HG03520 (cell line): Measurements from ENCODE around the gene YES1.
A peak's percentile ranks its signal among the peaks of the same experiment; 100 is the strongest.
"Not testable (repeated sequence)": the region's sequence is repeated elsewhere in the genome, so short reads cannot be mapped to it uniquely, and the experiment has no call there.

Experiments used
- ATAC-seq: cut with Tn5 transposase; IDR thresholded peaks from one replicate; pipeline ENCODE4 v1.9.1; 2021; ENCODE audit warnings: mild to moderate bottlenecking, moderate library complexity; ENCODE audit not compliant: unreplicated experiment

Gene YES1

GRCh38 chr18:785242-785641 is 26.8 kb downstream of the YES1 start:
- no peak for ATAC-seq

DNA sequence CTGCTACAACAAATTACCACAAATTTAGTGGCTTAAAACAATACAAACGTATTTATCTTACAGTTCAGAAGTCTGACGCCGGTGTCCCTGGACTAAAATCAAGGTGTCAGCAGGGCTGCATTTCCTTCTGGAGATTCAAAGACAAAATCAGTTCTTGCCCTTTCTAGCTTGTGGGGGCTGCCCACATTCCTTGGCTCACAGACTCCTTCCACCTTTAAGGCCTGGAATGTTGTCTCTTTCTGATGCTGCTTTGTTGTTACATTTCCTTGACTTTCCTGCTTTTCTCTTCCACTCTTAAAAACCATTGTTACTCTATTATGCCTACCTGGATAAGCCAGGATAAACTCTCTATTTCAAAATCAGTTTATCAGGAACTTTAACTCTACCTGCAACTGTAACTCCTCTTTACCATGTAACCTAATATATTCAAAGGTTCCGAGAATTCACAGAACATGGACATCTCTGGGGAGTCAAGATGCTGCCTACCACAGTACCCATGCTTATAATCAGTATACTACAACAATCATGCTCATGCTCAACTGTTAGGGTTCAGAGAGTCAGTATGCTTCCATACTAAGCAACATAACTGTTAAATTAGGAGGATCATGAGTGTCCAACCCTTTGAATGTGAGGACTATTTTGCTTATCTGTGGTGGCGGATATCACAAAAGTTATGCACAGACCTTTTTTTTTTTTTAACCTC is 27.4 kb downstream of the YES1 start:
- no peak for ATAC-seq

GRCh38 chr18:778194-778927 is 33.7 kb downstream of the YES1 start:
- ATAC-seq: no peak

- no peak for ATAC-seq
Observed at GRCh38 chr18:777021-777420, 35.0 kb downstream of the YES1 start.

DNA sequence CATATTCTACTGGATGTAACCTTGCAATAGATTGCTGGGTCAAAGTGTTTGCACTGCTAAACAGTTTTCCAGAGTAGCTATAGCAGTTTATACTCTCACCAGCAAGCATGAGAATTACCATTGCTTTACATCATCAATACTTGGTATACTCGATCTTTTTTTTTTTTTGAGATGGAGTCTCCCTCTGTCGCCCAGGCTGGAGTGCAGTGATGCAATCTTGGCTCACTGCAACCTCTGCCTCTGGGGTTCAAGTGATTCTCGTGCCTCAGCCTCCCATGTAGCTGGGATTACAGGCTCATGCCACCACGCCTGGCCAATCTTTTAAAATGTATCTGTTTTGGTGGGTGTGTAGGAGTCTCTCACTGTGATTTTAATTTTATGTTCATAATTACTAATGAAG is 36.0 kb downstream of the YES1 start:
- ATAC-seq: not testable (repeated sequence)

DNA sequence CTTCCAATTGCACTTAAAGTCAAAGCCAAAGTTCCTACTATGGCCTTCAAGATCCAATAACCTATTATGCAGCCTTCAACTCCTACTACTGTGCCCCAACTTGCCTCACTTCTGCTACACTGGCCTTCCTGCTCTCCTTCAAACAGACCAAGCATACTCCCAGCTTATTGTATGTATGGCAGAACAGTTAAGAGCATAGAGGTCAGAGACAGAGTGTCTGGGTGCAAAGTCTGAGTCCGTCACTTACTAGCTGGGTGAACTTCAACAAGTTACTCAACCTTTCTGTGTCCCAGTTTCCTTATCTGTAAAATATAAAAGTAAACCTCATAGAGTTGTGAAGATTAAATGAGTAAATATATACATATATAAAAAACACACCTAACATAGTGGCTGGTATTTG is 37.2 kb downstream of the YES1 start:
- no peak for ATAC-seq

DNA sequence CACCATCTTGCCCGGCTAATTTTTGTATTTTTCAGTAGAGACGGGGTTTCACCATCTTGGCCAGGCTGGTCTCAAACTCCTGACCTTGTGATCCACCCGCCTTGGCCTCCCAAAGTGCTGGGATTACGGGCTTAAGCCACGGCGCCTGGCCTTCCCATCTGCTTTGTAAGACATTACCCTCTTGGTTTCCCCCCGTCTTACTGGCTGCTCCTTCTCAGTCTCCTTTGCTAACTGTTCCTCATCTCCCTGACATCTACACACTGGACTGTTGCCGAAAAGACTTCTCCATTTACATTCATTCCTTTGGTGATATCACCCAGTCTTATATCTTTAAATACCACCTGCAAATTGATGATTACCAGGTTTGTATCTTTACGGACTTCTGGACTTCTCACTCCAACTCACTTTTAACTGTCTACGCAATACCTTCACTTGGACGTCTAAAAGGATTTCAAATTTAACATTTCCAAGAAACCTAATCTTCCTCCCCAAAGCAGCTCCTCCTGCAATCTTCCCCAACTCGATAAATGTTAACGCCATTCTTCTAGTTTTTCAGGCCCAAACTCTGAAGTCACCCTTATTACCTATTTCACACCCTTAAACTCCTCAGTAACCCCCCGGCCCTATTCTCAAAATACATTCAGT is 37.9 kb downstream of the YES1 start:
- ATAC-seq: no peak

GRCh38 chr18:770583-770961 is 41.5 kb downstream of the YES1 start:
- no peak for ATAC-seq

DNA sequence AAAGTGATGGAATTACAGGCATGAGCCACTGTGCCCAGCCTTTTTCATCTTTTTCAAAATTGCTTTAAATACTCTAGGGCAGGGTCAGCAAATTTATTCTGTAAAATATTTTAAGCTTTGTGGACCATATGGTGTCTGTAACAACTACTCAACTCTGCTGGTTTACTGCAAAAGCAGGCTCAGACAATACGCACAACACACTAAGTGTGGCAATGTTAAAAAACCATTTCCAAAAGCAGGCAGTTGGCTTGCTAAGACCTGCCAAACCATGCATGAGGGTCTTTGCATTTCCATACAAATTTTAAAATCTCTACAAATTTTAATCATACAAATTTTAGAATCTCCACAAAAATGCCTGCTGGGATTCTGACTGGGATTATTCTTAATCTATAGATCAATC is 44.1 kb downstream of the YES1 start:
- ATAC-seq: no peak

GRCh38 chr18:767084-767882 is 44.8 kb downstream of the YES1 start:
- no peak for ATAC-seq

GRCh38 chr18:766550-766860 is 45.5 kb downstream of the YES1 start:
- ATAC-seq: no peak

DNA sequence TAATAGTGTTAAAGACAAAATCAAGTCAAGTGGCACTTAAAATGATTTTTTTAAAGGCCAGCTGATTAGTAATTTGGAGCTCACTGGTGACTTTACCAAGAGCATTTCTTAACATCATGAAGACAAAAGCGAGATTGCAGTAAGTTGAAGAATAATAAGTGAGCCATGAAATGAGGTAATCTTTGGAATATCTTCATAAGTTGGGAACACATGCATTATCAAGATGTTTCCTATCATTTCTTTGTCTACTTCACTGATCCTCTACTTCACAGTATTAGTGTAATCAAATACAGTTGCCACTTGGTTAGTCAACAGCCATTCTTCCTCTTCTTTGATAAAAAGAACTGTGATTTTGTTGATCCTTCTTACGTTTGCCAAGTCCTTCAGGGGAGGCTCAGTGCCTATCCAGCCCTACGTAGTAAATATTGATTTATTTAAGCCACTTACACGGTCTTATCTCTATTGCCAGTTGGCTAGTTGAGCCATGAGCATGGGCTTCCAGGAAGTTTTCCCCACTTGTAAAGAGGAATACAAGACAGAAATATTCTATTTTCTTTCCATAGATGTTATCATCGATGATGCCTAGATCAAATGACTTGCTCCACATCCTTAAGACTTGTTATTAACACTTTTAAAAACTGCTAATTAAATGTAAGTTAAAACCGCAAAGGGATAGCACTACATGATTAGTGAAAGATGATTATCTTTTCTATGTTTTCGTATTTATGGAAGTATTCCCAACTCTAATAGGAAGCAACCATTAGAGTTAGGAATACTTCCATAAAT is 46.1 kb downstream of the YES1 start:
- ATAC-seq: no peak

DNA sequence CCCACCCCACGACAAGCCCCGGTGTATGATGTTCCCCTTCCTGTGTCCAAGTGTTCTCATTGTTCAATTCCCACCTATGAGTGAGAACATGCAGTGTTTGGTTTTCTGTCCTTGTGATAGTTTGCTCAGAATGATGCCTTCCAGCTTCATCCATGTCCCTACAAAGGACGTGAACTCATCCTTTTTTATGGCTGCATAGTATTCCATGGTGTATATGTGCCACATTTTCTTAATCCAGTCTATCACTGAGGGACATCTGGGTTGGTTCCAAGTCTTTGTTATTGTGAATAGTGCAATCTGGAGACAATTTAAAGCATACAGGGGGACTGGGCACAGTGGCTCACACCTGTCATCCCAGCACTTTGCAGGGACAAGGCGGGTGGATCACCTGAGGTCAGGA is 52.2 kb downstream of the YES1 start:
- not testable (repeated sequence) for ATAC-seq

- ATAC-seq: no peak
Observed at GRCh38 chr18:755506-755905, 56.5 kb downstream of the YES1 start.

GRCh38 chr18:754656-755055 is 57.4 kb downstream of the YES1 start:
- no peak for ATAC-seq

- ATAC-seq: no peak
Observed at GRCh38 chr18:750456-750855, 61.6 kb downstream of the YES1 start.

- ATAC-seq: no peak
Observed at GRCh38 chr18:744832-745597, 67.0 kb downstream of the YES1 start.

- ATAC-seq: peak; percentile 95
Observed at GRCh38 chr18:741931-742512, 70.0 kb downstream of the YES1 start.

DNA sequence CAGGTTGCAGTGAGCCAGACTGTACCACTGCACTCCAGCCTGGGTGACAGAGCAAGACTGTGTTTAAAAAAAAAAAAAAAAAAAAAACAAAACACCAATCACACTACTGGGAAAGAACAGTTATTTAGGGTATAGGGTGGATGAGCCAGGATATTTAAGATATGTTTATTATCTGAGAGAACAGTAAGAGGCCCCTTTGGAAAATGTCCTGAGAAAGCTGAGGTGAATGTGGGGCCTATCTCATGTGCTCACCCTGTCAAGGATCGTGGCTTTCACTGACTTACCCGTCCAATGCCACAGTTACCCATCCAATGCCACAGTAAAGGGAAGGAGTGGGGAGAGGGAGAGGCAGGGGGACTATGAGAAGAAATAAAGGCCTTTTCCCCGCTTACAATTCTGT is 79.7 kb downstream of the YES1 start:
- no peak for ATAC-seq

DNA sequence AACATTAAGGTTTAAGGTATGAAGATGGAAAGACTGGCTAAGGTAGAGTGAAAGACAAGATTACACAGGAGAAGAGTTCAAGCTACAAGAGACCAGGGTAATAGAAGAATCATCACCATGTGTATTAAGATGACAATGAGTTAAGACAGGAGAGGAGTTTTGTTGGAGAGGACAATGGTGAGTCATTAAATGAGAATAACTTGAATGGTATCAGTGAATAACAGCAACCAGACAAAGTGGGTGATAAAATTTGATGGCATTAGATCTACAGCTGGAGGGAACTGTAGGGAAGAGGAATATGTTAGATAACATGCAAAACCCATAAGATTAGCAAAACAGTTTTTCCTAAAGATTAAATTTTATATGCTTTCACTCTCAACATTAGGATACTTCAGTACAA is 80.9 kb downstream of the YES1 start:
- ATAC-seq: no peak
